ENCODE results near the gene POGLUT2. TPM values are rescaled to one million over a fixed set of nuclear protein-coding genes. Genes with fewer than 3 reads are reported as not detected.
A peak's percentile ranks its signal among the peaks of the same experiment; 100 is the strongest.
"Not testable (repeated sequence)": the region's sequence is repeated elsewhere in the genome, so short reads cannot be mapped to it uniquely, and the experiment has no call there.

POGLUT2 gene
- total and polyA plus RNA-seq, 4 experiments from 2014 or later: 0.48 to 1.9 (median 1.3) TPM

DNA sequence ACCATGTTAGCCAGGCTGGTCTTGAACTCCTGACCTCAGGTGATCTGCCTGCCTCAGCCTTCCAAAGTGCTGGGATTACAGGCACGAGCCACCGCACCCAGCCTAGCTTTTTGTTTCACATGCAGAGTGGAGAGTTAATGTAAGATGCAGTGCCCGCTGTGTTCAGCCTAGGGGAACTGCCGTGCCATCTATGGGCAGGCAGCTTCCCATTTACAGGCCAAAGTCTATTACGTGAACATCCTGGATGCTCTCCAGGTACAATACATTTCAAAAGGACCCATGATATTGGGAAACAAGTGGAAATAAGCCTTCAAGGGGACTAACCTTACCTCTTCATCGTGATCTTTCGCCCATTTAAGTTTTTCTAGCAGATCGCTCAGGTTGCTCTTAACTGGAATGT lies 10.1 kb downstream of the POGLUT2 start:
- Mint-ChIP-seq H3K36me3 (peaks cover 2 to 6% of the 10 kb centered on the region in 2 donors), H3K27me3 (peaks cover 0 to 2% of the 10 kb centered on the region in 2 donors), H3K27ac (no peak overlapping the region), H3K9me3 (no peaks in the 10 kb centered on the region), H3K4me1 (no peaks in the 10 kb centered on the region), H3K4me3 (no peak overlapping the region)
- DNase-seq: no peak
- Histone ChIP-seq H3K4me3 (ENCODE audit: low read length in 2 of 2) (no peak overlapping the region), H3K4me1 (ENCODE audit: insufficient read depth, low read length) (no peaks in the 10 kb centered on the region), H3K27ac (ENCODE audit: low read depth, low read length) (no peak overlapping the region), H3K27me3 (ENCODE audit: insufficient read depth, low read length) (no peaks in the 10 kb centered on the region), H3K36me3 (ENCODE audit: insufficient read depth, low read length) (no peaks in the 10 kb centered on the region), H3K9me3 (ENCODE audit: control insufficient read depth in 1 of 2, low read length in 2 of 2) (no peaks in the 10 kb centered on the region)
- POLR2A ChIA-PET (ENCODE audit: partially characterized antibody): interaction anchor here (0.6 kb wide), 1 partner anchor 110 kb away, joined by 4 read pairs; no protein-coding TSS in a partner anchor
- CTCF ChIA-PET (ENCODE audit: partially characterized antibody): interaction anchor here (1.0 to 1.6 kb wide), 2 partner anchors 11 to 12 kb away, joined by 3 read pairs; no protein-coding TSS in a partner anchor
- intact Hi-C loops (cut with micrococcal nuclease): no loop called here

GRCh38 chr13:102784483-102784882 lies 14.3 kb downstream of the POGLUT2 start:
- Histone ChIP-seq H3K4me3 (ENCODE audit: low read length in 2 of 2) (no peak overlapping the region), H3K4me1 (ENCODE audit: insufficient read depth, low read length) (peaks cover 10% of the 10 kb centered on the region), H3K27ac (ENCODE audit: low read depth, low read length) (no peak overlapping the region), H3K36me3 (ENCODE audit: insufficient read depth, low read length) (no peaks in the 10 kb centered on the region), H3K27me3 (ENCODE audit: insufficient read depth, low read length) (no peaks in the 10 kb centered on the region), H3K9me3 (ENCODE audit: control insufficient read depth in 1 of 2, low read length in 2 of 2) (no peaks in the 10 kb centered on the region)
- Mint-ChIP-seq H3K4me3 (no peak overlapping the region), H3K36me3 (peaks cover 0 to 3% of the 10 kb centered on the region in 2 donors), H3K9me3 (peaks cover 0 to 2% (median 0%) of the 10 kb centered on the region in 8 donors), H3K27me3 (no peaks in the 10 kb centered on the region), H3K27ac (no peak overlapping the region), H3K4me1 (peaks cover 7 to 24% (median 14%) of the 10 kb centered on the region in 4 donors)
- intact Hi-C loops (cut with micrococcal nuclease): no loop called here
- POLR2A ChIA-PET (ENCODE audit: partially characterized antibody): interaction anchor here (1.0 kb wide), 1 partner anchor 11 kb away, joined by 3 read pairs; the partner anchor contains the start of gene TEX30
- CTCF ChIA-PET (ENCODE audit: partially characterized antibody): interaction anchor here (1.3 kb wide), 1 partner anchor 10 kb away, joined by 5 read pairs; no protein-coding TSS in a partner anchor
- no peak for DNase-seq

DNA sequence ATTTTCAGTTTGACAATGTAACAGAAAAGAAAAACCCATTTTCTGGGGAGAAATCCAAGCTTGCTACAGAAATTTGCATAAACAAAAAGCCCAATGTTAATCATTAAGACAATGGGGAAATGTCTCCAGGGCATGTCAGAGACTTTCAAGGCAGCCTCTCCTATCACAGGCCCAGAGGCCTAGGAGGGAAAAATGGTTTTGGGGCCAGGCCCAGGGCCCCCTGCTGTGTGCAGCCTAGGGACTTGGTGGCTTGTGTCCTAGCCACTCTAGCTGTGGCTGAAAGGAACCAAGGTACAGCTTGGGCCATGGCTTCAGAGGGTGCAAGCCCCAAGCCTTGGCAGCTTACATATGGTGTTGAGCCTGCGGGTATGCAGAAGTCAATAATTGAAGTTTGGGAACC lies 17.2 kb downstream of the POGLUT2 start:
- H3K4me1 Mint-ChIP-seq: peaks cover 15 to 41% (median 27%) of the 10 kb centered on the region in 4 donors
- no peak overlapping the region for H3K27ac Mint-ChIP-seq
- Histone ChIP-seq H3K36me3 (ENCODE audit: insufficient read depth, low read length) (no peaks in the 10 kb centered on the region), H3K27ac (ENCODE audit: low read depth, low read length) (no peak overlapping the region), H3K4me1 (ENCODE audit: insufficient read depth, low read length) (peaks cover 23% of the 10 kb centered on the region), H3K9me3 (ENCODE audit: control insufficient read depth in 1 of 2, low read length in 2 of 2) (no peaks in the 10 kb centered on the region), H3K27me3 (ENCODE audit: insufficient read depth, low read length) (no peaks in the 10 kb centered on the region), H3K4me3 (ENCODE audit: low read length in 2 of 2) (no peak overlapping the region)
- DNase-seq: no peak
- peaks cover 0 to 2% (median 0%) of the 10 kb centered on the region in 8 donors for H3K9me3 Mint-ChIP-seq
- H3K27me3 Mint-ChIP-seq: no peaks in the 10 kb centered on the region
- CTCF ChIA-PET (ENCODE audit: partially characterized antibody): interaction anchor here (1.7 kb wide), 1 partner anchor 19 kb away, joined by 6 read pairs; no protein-coding TSS in a partner anchor
- H3K4me3 Mint-ChIP-seq: no peak overlapping the region
- H3K36me3 Mint-ChIP-seq: no peaks in the 10 kb centered on the region
- POLR2A ChIA-PET (ENCODE audit: partially characterized antibody): no interaction called here
- intact Hi-C loops (cut with micrococcal nuclease): no loop called here

DNA sequence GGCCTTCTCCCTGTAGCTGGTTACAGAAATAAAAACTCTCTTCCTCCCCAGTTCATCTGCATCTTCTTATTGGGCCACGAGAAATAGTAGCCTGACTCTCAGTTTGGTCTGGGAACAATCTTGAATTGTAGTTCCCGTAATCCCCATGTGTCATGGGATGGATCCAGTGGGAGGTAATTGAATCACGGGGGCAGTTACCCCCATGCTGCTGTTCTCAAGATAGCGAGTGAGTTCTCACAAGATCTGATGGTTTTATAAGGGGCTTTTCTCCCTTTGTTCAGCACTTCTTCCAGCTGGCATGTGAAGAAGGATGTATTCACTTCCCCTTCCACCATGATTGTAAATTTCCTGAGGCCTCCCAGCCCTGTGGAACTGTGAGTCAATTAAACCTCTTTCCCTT lies 18.1 kb downstream of the POGLUT2 start:
- H3K4me3 Mint-ChIP-seq: peak overlapping the region in 2 of 8 donors; percentile 34 to 63
- H3K4me3 ChIP-seq (ENCODE audit: low read length in 2 of 2); CTCF ChIA-PET (ENCODE audit: partially characterized antibody); H3K9me3 ChIP-seq (ENCODE audit: control insufficient read depth in 1 of 2, low read length in 2 of 2); H3K36me3 ChIP-seq (ENCODE audit: insufficient read depth, low read length); H3K9me3 Mint-ChIP-seq; POLR2A ChIA-PET (ENCODE audit: partially characterized antibody); H3K27me3 ChIP-seq (ENCODE audit: insufficient read depth, low read length); DNase-seq; H3K27ac ChIP-seq (ENCODE audit: low read depth, low read length); intact Hi-C loops (cut with micrococcal nuclease); H3K36me3 Mint-ChIP-seq; H3K27me3 Mint-ChIP-seq: not testable (repeated sequence)
- H3K27ac Mint-ChIP-seq: peak overlapping the region in 5 of 7 donors; percentile 18 to 82 (median 60)
- peaks cover 15 to 46% (median 29%) of the 10 kb centered on the region in 4 donors for H3K4me1 Mint-ChIP-seq
- peaks cover 23% of the 10 kb centered on the region for H3K4me1 ChIP-seq (ENCODE audit: insufficient read depth, low read length)

DNA sequence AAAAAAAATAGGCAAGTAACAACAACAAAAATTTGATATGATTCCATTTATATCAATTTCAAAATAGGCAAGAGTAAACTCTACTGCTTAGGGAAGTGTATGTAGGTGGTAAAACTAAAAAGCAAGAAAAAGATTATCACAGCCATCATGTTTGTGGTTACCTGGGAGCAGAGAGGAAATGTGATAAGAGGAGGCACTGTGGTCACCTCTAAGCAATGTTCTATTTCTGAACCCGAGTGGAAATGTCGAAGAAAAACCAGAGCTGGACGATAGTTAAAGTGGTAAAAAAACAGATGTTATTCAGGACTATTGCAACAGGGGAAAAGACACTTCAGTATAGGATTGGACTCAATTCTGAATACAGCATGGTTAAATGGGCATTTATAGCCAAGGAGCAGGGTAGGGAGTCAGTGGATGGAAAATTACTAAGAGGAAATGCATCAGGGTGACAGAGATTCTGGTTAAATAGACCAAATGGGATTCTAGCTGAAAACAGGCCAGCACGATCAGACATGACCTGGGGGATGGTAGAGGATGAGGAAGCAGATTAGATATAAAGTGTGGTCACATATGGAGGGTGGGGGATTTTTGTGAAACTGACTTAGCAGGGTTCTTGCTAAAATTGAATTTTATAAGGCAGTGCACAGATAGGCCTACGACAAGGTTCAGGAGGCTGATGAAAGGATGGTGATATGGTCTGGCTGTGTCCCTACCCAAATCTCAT lies 19.2 kb downstream of the POGLUT2 start:
- H3K4me1 Mint-ChIP-seq: peaks cover 15 to 51% (median 32%) of the 10 kb centered on the region in 4 donors
- no peaks in the 10 kb centered on the region for H3K36me3 Mint-ChIP-seq
- peak overlapping the region; percentile 61 for H3K27ac ChIP-seq (ENCODE audit: low read depth, low read length)
- ChIA-PET CTCF (ENCODE audit: partially characterized antibody) (interaction anchor here (0.8 kb wide), 1 partner anchor 20 kb away, joined by 3 read pairs; no protein-coding TSS in a partner anchor), POLR2A (ENCODE audit: partially characterized antibody) (interaction anchor here (0.8 to 2.4 kb wide), 4 partner anchors 11 to 183 kb away, joined by 3 to 12 read pairs (median 4); partner anchors contain the start of genes BIVM, ERCC5, POGLUT2 and TPP2)
- peak overlapping the region; percentile 3 to 77 (median 64) for H3K4me3 Mint-ChIP-seq
- H3K9me3 Mint-ChIP-seq: peaks cover 0 to 2% (median 0%) of the 10 kb centered on the region in 8 donors
- H3K4me3 ChIP-seq (ENCODE audit: low read length in 2 of 2): peak overlapping the region in 1 of 2 donors; percentile 20
- H3K27ac Mint-ChIP-seq: peak overlapping the region; percentile 67 to 96 (median 88)
- intact Hi-C loops (cut with micrococcal nuclease): loop anchor here (2.0 kb wide), 1 partner anchor 19 kb away; the partner anchor contains the start of genes BIVM and POGLUT2
- no peaks in the 10 kb centered on the region for H3K36me3 ChIP-seq (ENCODE audit: insufficient read depth, low read length)
- H3K9me3 ChIP-seq (ENCODE audit: control insufficient read depth in 1 of 2, low read length in 2 of 2): no peaks in the 10 kb centered on the region
- peaks cover 23% of the 10 kb centered on the region for H3K4me1 ChIP-seq (ENCODE audit: insufficient read depth, low read length)
- H3K27me3 Mint-ChIP-seq: no peaks in the 10 kb centered on the region
- peak; percentile 48 to 78 (median 54) for DNase-seq
- H3K27me3 ChIP-seq (ENCODE audit: insufficient read depth, low read length): no peaks in the 10 kb centered on the region

- DNase-seq: no peak
- POLR2A ChIA-PET (ENCODE audit: partially characterized antibody): interaction anchor here (2.4 kb wide), 1 partner anchor 68 kb away, joined by 12 read pairs; the partner anchor contains the start of gene ERCC5
- no peaks in the 10 kb centered on the region for H3K27me3 ChIP-seq (ENCODE audit: insufficient read depth, low read length)
- H3K27ac ChIP-seq (ENCODE audit: low read depth, low read length): no peak overlapping the region
- no peak overlapping the region for H3K4me3 Mint-ChIP-seq
- peaks cover 0 to 5% of the 10 kb centered on the region in 2 donors for H3K36me3 Mint-ChIP-seq
- H3K4me1 Mint-ChIP-seq: peaks cover 17 to 62% (median 41%) of the 10 kb centered on the region in 4 donors
- peaks cover 30% of the 10 kb centered on the region for H3K4me1 ChIP-seq (ENCODE audit: insufficient read depth, low read length)
- intact Hi-C loops (cut with micrococcal nuclease): loop anchor here (2.0 kb wide), 1 partner anchor 21 kb away; the partner anchor contains the start of genes BIVM and POGLUT2
- H3K9me3 Mint-ChIP-seq: peaks cover 0 to 2% (median 0%) of the 10 kb centered on the region in 8 donors
- peak overlapping the region in 1 of 7 donors; percentile 47 for H3K27ac Mint-ChIP-seq
- no peaks in the 10 kb centered on the region for H3K36me3 ChIP-seq (ENCODE audit: insufficient read depth, low read length)
- no peaks in the 10 kb centered on the region for H3K9me3 ChIP-seq (ENCODE audit: control insufficient read depth in 1 of 2, low read length in 2 of 2)
- H3K27me3 Mint-ChIP-seq: no peaks in the 10 kb centered on the region
- CTCF ChIA-PET (ENCODE audit: partially characterized antibody): no interaction called here
- H3K4me3 ChIP-seq (ENCODE audit: low read length in 2 of 2): no peak overlapping the region
Observed at GRCh38 chr13:102777736-102778135, 21.0 kb downstream of the POGLUT2 start.

- H3K27ac ChIP-seq (ENCODE audit: low read depth, low read length): no peak overlapping the region
- peaks cover 34% of the 10 kb centered on the region for H3K4me1 ChIP-seq (ENCODE audit: insufficient read depth, low read length)
- Mint-ChIP-seq H3K4me3 (no peak overlapping the region), H3K27me3 (no peaks in the 10 kb centered on the region), H3K27ac (peak overlapping the region in 1 of 7 donors; percentile 47), H3K4me1 (peaks cover 24 to 71% (median 52%) of the 10 kb centered on the region in 4 donors), H3K9me3 (peaks cover 0 to 2% (median 0%) of the 10 kb centered on the region in 8 donors), H3K36me3 (peaks cover 0 to 5% of the 10 kb centered on the region in 2 donors)
- CTCF ChIA-PET (ENCODE audit: partially characterized antibody): interaction anchor here (1.2 kb wide), 1 partner anchor 24 kb away, joined by 5 read pairs; no protein-coding TSS in a partner anchor
- intact Hi-C loops (cut with micrococcal nuclease): no loop called here
- no peak for DNase-seq
- no peaks in the 10 kb centered on the region for H3K36me3 ChIP-seq (ENCODE audit: insufficient read depth, low read length)
- H3K27me3 ChIP-seq (ENCODE audit: insufficient read depth, low read length): no peaks in the 10 kb centered on the region
- no peaks in the 10 kb centered on the region for H3K9me3 ChIP-seq (ENCODE audit: control insufficient read depth in 1 of 2, low read length in 2 of 2)
- POLR2A ChIA-PET (ENCODE audit: partially characterized antibody): interaction anchor here (1.3 kb wide), 1 partner anchor 180 kb away, joined by 4 read pairs; the partner anchor contains the start of gene TPP2
- H3K4me3 ChIP-seq (ENCODE audit: low read length in 2 of 2): no peak overlapping the region
Observed at GRCh38 chr13:102776271-102776670, 22.5 kb downstream of the POGLUT2 start.
